Activated CD4-positive, alpha-beta T cell treated with anti-CD3 and anti-CD28 coated beads for 1 hour (primary cell): ENCODE results near the gene ARRB2.

Experiments
- DNase-seq: peaks from one replicate; pipeline ENCODE4 v3.0.0-alpha.2; 2020

Gene ARRB2

DNA sequence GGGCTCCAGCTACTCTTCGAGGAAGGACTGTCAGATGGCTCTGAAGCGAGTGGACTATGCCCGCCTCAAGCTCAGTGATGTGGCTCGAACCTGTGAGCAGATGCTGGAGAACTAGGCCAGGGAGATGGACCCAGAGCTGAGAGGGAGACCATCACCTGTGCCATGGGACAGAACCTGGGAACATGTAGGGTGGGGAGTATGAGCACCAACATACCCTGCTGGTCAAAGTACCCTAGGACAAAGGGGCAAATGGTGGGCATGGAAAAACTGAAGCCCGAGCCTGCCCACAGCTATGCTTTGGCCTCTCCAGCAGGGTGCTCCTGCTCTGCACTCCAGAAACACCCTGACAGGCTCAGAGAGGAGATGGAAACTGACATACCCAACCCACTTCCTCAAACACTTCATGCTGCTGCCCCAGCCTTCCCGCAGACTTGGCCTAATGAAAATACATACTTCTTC is 22.7 kb downstream of the ARRB2 start:
- no peak for DNase-seq

DNA sequence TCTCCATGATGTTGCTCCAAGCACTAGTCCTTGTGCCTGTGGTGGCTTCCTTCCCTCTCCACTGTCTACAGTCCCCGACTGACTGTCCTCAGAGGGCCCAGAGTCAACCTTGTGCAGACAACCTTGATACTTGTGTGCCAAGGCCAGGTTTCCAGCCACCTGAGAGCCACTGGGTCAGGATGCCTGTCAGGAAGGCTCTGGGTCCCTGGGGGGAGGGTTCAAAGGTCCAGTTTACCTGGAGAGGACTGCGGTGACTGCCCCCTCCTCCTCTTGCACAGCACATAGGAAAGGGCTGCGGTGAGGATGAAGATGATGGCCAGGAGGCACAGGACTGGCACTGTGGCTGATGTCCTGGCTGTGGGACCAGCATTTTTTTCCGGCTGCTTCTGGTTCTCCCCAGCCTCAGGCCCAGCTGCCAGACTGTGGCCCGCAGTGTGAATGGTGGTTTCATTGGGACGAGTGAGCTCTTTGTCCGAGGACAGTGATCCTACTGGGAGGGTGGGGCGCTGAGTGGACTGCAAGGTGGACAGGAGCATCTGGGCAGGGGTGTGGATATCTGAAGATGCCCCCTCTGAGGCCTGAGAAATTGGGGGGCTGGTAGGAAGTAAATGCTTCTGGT is 24.5 kb downstream of the ARRB2 start:
- no peak for DNase-seq

DNA sequence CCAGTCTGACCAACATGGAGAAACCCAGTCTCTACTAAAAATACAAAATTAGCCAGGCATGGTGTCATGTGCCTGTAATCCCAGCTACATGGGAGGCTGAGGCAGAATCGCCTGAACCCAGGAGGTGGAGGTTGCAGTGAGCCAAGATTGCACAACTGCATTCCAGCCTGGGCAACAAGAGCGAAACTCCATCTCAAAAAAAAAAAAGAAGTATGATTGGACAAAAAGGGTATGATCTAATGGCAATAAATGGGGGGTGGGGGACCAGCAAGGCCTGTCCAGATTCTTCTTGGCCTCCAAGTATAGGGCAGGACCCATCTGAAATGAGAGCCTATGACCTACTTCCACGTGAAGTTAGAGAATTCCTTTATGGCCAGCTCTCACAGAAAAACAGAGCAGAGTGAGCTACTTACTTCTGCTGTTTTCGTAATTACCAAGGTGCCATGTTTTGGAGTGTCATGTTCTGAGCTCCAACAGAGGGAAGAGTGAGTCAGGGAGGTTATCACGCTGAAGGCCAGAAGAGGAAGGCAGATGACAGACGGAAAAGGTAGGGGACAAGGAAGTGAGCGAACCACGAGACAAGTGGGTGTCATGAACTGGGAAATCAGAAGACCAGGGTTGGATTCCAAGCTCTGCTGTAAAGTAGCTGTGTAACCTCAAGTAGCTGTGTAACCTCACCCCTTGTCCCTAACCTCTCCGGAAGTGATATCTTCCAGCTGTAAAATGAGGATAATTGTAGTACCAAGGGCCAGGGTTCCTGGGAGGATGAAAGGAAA is 25.6 kb downstream of the ARRB2 start:
- no peak for DNase-seq

DNA sequence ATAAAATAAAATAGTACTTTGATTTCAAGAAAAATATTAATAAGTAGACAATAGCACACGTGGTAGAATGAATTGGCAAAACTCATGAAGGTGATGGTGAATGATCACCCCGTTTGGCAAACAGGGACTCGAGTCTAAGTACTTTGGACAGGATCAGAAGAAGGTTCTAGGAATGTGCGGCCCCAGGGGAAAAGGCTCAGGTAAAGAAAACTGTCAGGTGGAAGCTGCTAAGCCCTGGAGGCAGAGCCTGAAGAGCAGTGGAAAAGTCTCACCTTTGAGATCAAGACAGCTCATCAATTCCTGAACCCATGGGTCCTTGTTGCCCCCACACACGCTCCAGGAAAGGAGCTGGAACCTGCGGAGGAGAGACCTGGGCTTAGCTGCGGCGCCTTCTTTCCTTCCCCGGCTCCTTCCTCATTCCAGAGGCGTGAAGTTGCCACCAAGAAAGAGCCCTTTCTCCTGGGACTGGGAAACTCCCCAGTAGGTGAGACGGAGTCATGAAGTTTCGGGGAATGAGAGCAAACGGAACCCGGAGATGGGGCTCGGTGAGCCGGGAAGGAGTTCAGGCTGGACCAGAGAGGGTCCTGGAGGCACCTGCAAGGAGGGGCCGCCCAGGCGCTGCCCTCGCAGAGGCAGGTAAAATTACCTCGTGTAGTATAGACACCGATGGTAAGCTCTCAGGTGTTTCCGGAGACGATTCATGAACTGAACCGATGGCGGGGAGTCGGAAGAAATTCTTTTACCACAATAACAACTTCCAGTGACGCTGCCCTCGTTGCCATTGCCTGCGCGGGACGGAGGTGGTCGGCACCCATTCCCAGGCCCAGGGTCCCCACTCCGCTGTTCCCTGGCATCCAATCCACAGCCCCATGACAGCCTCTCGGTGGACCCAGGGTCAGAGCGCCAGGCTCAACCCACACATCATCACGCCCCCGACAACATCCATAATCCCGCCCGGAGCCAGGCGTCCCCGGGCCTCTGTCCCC is 28.0 kb downstream of the ARRB2 start:
- no peak for DNase-seq

DNA sequence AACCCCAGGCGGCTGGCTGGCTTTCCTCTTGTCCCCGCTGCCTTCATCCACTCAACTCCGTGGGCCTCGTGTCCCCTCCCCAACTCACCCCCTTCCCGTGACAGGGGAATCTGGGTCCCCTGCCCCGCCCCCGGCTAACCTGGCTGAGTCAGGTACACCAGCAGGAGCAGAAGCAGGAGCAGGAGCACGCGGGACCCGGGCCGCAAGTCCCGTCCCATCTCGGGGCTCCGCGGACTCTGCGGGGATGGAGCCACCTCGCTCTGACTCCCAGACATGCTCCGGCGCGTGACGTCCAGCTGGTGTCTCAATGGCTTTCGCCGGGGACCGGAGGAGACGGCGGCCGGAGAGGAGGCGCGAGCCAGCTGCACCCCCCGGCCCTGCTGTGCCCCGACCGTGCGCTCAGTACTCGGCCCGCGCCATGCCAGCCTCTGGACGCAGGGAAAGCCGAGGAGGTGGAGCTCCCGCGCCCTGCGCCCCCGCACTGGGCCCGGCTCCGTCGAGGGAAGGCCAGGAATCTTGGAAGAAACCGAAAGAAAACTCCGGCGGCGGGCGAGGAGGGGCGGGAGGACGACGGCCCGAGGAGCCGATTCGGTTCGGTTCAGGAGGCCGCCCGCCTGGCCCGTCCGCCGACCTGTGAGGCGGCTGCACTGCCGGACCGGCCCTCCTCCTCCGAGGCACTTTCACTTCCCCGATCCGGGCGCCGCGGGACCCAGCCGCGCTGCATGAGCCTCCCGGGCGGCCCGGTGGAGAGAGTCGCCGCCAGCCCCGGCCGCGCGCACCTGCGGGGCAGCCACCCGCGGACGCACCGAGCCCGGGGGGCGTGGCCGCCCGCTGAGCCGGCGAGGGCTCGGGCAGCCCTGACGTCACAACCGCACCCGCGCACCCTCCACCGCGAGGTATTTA is 28.9 kb downstream of the ARRB2 start, which contains the start of the genes CXCL16 and ZMYND15:
TSS of gene CXCL16 (minus strand) at position 807 of the 903 bp plus-strand sequence. CDS start at position 218, 589 bp downstream.
TSS of gene ZMYND15 (plus strand) at position 712 of the 903 bp plus-strand sequence. CDS start 716 bp downstream, outside the sequence.
- DNase-seq: peak; percentile 46

DNA sequence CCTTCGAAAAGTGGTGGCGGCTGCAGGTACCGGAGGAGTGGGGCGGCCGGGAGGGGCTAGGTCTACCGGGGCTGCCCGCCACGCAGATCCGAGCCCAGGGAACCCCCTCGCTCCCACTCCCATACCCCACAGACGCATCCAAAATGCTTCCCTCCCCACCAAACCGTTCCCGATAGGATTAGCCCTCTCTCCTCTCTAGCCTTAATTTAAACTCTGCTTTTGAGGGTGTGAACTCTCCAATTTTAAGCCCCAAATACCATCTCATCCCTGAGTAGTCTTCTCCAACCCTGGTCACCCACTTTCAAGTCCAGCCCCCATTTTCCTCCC is 29.6 kb downstream of the ARRB2 start:
- no peak for DNase-seq

DNA sequence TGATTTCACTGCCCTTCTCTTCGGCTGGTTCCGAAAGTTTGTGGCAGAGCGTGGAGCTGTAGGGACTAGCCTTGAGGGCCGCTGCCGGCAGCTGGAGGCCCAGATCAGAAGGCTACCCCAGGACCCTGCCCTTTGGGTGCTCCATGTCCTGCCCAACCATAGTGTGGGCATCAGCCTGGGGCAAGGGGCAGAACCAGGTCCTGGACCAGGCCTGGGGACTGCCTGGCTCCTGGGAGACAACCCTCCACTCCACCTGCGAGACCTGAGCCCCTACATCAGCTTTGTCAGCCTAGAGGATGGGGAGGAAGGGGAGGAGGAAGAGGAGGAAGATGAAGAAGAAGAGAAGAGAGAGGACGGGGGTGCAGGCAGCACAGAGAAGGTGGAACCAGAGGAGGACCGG is 30.2 kb downstream of the ARRB2 start:
- no peak for DNase-seq

DNA sequence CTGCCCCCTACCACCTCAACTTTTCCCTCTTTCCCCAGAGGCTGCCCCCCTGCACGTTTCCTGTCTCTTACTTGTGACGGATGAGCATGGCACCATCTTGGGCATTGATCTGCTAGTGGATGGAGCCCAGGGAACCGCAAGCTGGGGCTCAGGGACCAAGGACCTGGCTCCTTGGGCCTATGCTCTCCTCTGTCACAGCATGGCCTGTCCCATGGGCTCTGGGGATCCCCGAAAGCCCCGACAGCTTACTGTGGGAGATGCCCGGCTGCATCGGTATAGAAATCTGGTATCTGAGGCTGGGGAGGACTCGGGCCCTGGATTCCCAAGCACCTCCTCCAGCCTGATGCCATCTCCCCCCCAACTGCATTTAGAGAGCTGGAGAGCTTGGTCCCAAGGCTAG is 31.1 kb downstream of the ARRB2 start:
- no peak for DNase-seq

DNA sequence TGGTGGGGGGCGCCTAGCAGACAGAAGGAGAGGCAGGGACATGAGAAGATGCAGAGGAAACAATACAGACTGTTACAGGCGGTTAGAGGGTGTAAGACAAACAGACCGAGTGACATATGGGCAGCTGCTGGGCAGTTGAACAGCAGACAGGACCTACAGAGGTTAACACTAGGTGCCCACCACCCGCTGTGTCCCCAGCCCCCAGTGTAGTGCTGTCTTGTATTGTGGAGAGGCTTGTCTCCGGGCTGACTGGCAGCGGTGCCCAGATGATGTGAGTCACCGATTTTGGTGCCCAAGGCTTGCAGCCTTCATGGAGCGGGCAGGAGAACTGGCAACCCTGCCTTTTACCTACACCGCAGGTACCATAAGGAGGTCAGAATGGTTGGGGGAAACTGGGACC is 31.7 kb downstream of the ARRB2 start:
- no peak for DNase-seq

DNA sequence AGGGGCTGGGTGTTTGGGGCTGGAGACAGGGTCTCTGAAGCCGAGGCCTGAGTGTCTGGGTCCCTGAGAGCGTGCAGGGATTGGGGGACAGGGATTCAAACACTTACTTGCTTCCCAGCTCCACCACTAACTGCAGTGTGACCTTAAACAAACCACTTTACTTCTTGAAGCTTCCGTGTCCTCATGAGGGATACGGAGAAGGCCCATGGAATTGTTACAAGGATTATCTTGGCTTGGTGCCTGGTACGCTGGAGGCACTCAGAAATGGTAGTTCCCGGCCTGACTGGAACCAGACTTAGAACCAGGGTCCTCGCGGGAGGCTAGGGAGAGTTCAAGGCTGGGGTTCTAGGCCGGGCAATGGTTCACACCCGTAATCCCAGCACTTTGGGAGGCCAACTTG is 32.2 kb downstream of the ARRB2 start:
- no peak for DNase-seq

DNA sequence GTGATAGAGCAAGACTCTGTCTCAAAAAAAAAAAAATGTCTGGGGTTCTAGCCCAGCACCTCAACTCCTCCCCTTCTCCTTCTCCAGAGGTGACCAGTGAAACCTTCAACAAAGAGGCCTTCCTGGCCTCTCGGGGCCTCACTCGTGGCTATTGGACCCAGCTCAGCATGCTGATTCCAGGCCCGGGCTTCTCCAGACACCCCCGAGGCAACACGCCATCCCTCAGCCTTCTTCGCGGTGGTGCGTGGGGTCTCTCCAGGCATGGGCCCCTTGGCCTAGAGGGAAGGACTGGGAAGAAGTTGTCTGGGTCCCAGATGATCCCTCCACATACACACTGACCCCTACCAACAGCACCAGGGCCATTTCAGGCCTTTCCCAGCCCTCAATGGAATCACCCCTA is 32.8 kb downstream of the ARRB2 start:
- DNase-seq: no peak

DNA sequence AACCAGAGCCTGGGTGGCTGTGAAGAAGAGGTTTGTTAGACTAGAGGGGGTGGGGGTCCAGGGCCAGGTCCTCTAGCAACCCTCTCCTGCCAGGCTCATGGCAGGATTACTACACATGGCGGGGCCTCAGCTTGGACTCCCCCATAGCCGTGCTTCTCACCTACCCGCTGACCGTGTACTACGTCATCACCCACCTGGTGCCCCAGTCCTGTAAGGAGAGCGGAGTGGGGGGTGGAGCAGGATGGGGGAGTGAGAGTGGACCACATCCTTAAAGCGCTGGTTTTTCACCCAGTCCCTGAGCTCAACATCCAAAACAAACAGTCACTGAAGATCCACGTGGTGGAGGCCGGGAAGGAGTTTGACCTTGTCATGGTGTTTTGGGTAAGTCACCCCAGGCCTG is 33.5 kb downstream of the ARRB2 start:
- no peak for DNase-seq

DNA sequence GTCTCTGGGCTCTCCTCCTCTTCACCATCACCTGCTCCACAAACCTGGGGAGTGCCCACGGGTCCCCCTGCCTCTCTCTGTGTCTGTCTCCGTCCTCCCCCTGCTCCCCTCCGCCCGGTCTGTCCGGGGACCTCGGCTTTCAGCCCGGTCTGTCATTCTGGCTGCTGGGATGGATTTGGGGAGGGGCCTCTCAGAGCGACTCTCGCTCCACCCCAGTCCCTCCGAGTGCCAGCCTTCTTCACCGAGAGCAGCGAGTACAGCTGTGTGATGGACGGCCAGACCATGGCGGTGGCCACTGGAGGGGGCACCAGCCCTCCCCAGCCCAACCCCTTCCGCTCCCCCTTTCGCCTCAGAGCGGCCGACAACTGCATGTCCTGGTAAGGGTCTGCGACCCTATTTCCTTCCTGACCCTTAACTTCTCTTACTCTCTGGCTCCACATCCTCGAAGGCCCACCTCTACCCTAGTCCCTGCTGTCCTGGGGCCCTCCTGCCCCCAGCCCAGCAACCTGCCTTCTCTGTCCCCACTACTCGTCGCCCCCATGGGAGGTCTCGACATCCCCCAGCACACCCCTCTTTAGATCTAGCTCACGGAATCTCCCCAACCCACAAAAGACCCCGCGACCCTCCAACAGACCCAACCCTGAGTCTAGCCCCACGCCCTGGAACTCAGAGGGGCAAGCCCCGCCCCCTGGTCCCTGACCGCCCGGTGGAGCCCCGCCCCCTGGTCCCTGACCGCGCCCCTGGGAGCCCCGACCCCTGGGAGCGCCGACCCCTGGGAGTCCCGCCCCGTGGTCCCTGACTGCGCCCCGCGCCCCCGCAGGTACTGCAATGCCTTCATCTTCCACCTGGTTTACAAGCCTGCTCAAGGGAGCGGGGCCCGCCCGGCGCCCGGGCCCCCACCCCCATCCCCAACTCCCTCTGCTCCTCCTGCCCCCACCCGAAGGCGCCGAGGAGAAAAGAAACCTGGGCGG is 34.9 kb downstream of the ARRB2 start:
- DNase-seq: no peak

DNA sequence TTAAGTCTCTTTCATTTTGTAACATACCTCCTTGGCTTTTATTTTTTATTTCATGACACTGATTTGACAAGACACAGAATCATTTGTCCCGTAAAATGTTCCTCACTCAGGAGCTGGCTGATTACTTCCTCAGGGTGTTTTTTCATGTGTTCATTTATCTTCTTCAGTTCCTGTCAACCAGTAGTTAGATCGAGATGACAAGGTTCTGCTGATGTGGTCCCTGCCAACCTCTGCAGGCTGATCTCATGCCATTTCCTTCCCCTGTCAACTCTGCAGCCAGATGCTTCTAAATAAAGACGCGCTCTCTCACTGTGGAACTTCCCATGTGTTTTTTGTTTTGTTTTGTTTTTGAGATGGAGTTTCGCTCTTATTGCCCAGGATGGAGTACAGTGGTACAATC is 37.4 kb downstream of the ARRB2 start:
- DNase-seq: no peak

DNA sequence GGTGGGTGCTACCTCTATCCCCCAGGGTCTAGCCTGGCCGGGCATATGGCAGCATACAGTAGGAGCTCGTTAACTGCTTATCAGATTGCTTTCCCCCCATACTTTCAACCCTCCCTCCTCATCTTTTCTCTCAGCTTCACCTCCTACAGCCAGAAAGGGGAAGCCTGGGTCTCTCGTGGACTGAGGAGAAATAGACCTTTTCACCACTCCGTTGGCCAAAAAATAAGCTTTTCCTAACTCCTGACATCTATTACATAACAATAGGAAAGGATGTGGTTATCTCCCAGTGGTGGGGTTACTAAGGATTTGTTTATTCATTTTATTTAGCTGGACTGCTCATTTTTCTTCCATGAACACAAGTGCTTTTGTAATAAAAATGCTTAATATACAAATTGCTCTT is 38.3 kb downstream of the ARRB2 start:
- DNase-seq: no peak

DNA sequence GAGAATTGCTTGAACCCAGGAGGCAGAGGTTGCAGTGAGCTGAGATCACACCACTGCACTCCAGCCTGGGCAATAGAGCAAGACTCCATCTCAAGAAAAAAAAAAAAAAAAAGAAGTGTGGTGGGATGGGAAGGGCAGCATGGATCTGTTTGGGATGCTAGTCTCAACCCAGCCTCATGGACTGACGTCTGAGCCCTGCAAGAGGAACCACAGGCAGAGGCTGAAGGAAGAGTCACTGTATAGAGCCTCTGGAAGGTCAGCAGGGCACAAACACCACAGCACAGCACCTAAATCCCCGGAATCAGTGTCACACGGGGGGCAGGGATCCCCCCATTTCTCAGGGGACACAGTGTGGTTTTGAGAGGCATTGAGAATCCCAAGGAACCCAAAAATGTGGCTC is 40.2 kb downstream of the ARRB2 start:
- no peak for DNase-seq

DNA sequence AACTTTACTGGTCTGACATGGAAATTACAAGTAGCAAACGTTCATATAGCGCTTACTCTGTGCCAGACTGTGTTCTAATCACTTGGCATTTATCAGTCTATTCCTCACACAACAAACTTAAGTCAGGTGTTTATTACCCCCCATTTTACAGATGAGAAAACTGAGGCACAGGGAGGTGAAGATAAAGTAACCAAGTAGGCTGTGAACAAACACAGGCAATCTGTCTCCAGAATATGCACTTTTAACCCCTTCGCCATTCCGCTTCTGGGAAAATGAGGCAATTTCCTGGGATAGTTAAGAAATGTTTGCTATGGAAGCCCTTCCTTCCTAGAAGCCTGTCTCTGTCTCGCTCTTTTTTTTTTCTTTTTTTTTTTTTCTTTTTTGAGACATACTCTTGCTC is 41.5 kb downstream of the ARRB2 start:
- DNase-seq: no peak

DNA sequence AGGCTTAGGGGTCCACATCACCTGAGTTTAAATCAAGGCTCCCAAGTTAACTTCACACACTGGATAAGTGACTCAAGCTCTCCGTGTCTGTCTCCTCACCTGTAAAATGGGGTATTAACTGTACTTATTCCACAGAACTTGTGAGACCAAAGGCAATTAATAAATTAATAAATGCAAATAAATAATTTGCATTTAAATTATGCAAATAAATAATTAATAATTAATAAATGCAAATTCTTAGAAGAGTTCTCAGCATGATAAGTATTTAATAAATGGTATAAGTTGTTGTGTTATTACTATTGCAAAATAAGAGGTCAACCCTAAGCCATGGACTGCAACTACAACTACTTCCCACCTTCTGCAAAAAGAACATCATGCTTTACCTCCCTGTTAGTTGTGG is 43.0 kb downstream of the ARRB2 start:
- DNase-seq: no peak

DNA sequence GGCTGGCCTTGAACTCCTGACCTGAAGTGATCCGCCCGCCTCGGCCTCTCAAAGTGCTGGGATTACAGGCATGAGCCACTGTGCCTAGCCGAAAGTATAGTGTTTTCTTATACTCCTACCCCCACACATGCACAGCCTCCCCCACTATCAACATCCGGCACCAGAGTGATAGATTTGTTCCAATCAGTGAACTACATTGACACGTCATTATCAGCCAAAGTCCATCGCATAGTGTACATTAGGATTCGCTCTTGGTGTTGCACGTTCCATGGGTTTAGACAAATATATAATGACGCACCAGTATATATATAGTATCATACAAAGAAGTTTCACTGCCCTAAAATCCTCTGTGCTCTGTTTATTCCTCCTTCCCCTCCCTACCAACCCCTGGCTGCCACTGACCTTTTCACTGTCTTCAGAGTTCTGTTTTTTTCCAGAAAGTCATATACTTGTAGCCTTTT is 49.4 kb downstream of the ARRB2 start:
- no peak for DNase-seq

DNA sequence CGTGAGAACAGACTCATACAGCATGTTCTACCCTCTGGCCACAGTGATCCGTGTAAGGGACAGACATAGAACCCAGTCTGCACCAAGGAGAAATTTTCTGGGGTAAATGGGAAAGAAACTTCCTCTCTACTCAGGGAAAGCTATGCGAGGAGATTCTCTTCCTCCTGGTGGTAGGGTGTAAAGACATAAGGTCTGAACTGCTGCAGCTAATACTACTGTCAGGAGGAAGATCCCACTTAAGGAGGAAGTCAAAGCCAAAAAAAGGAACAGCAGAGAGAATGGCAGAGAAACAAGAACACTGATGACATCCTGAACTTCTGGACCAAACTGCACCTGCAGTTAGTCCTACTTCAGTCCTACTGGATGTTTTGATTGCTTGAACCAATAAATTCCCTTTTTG is 54.2 kb downstream of the ARRB2 start:
- DNase-seq: no peak

DNA sequence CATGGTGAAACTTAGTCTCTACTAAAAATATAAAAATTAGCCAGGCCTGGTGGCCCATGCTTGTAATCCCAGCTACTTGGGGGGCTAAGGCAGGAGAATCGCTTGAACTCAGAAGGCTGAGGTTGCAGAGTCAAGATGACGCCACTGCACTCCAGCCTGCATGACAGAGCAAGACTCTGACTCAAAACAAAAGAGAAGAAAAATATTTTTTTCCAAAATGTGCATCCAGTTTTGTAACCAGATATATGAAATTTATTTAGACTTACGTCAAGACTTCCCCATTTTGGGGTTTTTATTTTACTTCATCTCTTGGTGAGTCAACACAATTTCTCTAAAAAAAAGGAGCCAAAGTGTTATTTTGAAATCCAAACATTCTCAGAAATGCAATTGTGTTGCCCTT is 55.8 kb downstream of the ARRB2 start:
- no peak for DNase-seq
